ENCODE results near the gene ST6GALNAC5. TPM values are rescaled to one million over a fixed set of nuclear protein-coding genes. Genes with fewer than 3 reads are reported as not detected.
"Not testable (repeated sequence)": the region's sequence is repeated elsewhere in the genome, so short reads cannot be mapped to it uniquely, and the experiment has no call there.

ST6GALNAC5 gene
- total RNA-seq, 1 donor from 2014 or later: 35.9 TPM

- no peak for DNase-seq
Measured at GRCh38 chr1:76939050-76939816, 72.0 kb downstream of the ST6GALNAC5 start.

GRCh38 chr1:76939817-76940216, 72.5 kb downstream of the ST6GALNAC5 start:
- DNase-seq: no peak

GRCh38 chr1:76940571-76941335, 73.5 kb downstream of the ST6GALNAC5 start:
- no peak for DNase-seq

- no peak for DNase-seq
Measured at GRCh38 chr1:76942549-76942948, 75.3 kb downstream of the ST6GALNAC5 start.

- no peak for DNase-seq
Measured at GRCh38 chr1:76944942-76945341, 77.7 kb downstream of the ST6GALNAC5 start.

- no peak for DNase-seq
Measured at GRCh38 chr1:76948846-76949245, 81.6 kb downstream of the ST6GALNAC5 start.

GRCh38 chr1:76949503-76949902, 82.2 kb downstream of the ST6GALNAC5 start:
- DNase-seq: no peak

- no peak for DNase-seq
Measured at GRCh38 chr1:76950306-76950705, 83.0 kb downstream of the ST6GALNAC5 start.

- no peak for DNase-seq
Measured at GRCh38 chr1:76951153-76951552, 83.9 kb downstream of the ST6GALNAC5 start.

GRCh38 chr1:76955652-76956051, 88.4 kb downstream of the ST6GALNAC5 start:
- no peak for DNase-seq

- DNase-seq: no peak
Measured at GRCh38 chr1:76957961-76958360, 90.7 kb downstream of the ST6GALNAC5 start.

GRCh38 chr1:76958828-76959227, 91.5 kb downstream of the ST6GALNAC5 start:
- DNase-seq: no peak

GRCh38 chr1:76959556-76959955, 92.3 kb downstream of the ST6GALNAC5 start:
- no peak for DNase-seq

- DNase-seq: no peak
Measured at GRCh38 chr1:76961181-76961819, 94.0 kb downstream of the ST6GALNAC5 start.

- DNase-seq: no peak
Measured at GRCh38 chr1:76961820-76962207, 94.5 kb downstream of the ST6GALNAC5 start.

GRCh38 chr1:76981267-76981666, 114.0 kb downstream of the ST6GALNAC5 start:
- DNase-seq: not testable (repeated sequence)

- no peak for DNase-seq
Measured at GRCh38 chr1:76989976-76990375, 122.7 kb downstream of the ST6GALNAC5 start.

GRCh38 chr1:76993036-76993435, 125.8 kb downstream of the ST6GALNAC5 start:
- no peak for DNase-seq

GRCh38 chr1:76998582-76999223, 131.4 kb downstream of the ST6GALNAC5 start:
- no peak for DNase-seq

GRCh38 chr1:77007675-77008074, 140.4 kb downstream of the ST6GALNAC5 start:
- no peak for DNase-seq

- no peak for DNase-seq
Measured at GRCh38 chr1:77010937-77011336, 143.7 kb downstream of the ST6GALNAC5 start.

- DNase-seq: no peak
Measured at GRCh38 chr1:77012066-77012465, 144.8 kb downstream of the ST6GALNAC5 start.
